Lung (tissue), 12 donors: Measurements from ENCODE around the gene PIK3AP1. TPM values are rescaled to one million over a fixed set of nuclear protein-coding genes. Genes with fewer than 3 reads are reported as not detected.

Experiments
- ATAC-seq: fragments of 200-7000 bp; cut with Tn5 transposase; one replicate; pipeline ENCODE4 v1.9.1; 2020; ENCODE audit warnings: moderate number of reproducible peaks; ENCODE audit not compliant: insufficient read depth, low FRiP score
- DNase-seq, 3 donors: peaks; one replicate each; pipeline ENCODE4 v3.0.0-alpha.2; 2013 to 2017
- H3K27ac ChIP-seq, 2 donors: one replicate each; pipeline ENCODE4 v1.5.1; 2013; ENCODE audit warnings: mild to moderate bottlenecking in 2 of 2, moderate library complexity in 2 of 2, control low read depth in 1 of 2, inconsistent platforms in 1 of 2, low read depth in 1 of 2, low read length in 1 of 2
- H3K27me3 ChIP-seq, 3 donors: one replicate each; pipeline ENCODE4 v1.5.1; 2013; ENCODE audit warnings: low read length in 2 of 3; ENCODE audit not compliant: control insufficient read depth in 3 of 3, insufficient read depth in 3 of 3
- H3K36me3 ChIP-seq, 4 donors: one replicate each; pipeline ENCODE4 v1.5.1; 2013; ENCODE audit warnings: low read length in 4 of 4, mild to moderate bottlenecking in 1 of 4, moderate library complexity in 1 of 4; ENCODE audit not compliant: control insufficient read depth in 4 of 4, insufficient read depth in 4 of 4
- H3K4me1 ChIP-seq, 5 donors: one replicate each; pipeline ENCODE4 v1.5.1; 2013; ENCODE audit warnings: low read length in 5 of 5, mild to moderate bottlenecking in 2 of 5, moderate library complexity in 1 of 5; ENCODE audit not compliant: control insufficient read depth in 5 of 5, insufficient read depth in 5 of 5
- H3K4me3 ChIP-seq: one replicate; pipeline ENCODE4 v1.5.1; 2013; ENCODE audit warnings: mild to moderate bottlenecking, control low read depth, moderate library complexity
- H3K9ac ChIP-seq, 2 donors: one replicate each; pipeline ENCODE4 v1.5.1; 2013; ENCODE audit warnings: low read length in 2 of 2, control low read depth in 1 of 2; ENCODE audit not compliant: insufficient read depth in 1 of 2
- H3K9me3 ChIP-seq, 4 donors: one replicate each; pipeline ENCODE4 v1.5.1; 2013; ENCODE audit warnings: low read length in 3 of 4, mild to moderate bottlenecking in 1 of 4, moderate library complexity in 1 of 4; ENCODE audit not compliant: control insufficient read depth in 4 of 4, insufficient read depth in 3 of 4
- CTCF ChIP-seq: IDR thresholded peaks from 2 replicates; pipeline ENCODE4 v1.5.1; 2012; ENCODE audit warnings: mild to moderate bottlenecking; ENCODE audit errors: control extremely low read depth, extremely low read depth
- WGBS, 2 donors: extraction: QIAGEN DNeasy Blood & Tissue Kit; methylation state at CpG; one replicate each; pipeline ENCODE4 v1.1.7; 2013; 5-methylcytosine and 5-hydroxymethylcytosine counted together
- polyA plus RNA-seq, 2 donors: library from polyadenylated mRNA; stranded (reverse); fragments of 200-250 nt; gene quantifications; one replicate each; pipeline ENCODE4 v1.2.1, GENCODE V29; 2013
- total RNA-seq, 2 donors: library from RNA; depleted of rRNA in 1 of 2; stranded (reverse); fragments of >200 nt in 1 of 2; gene quantifications; one replicate each; pipeline ENCODE4 v1.2.1, GENCODE V29; 2014 to 2021
- donor health status: control.
- donor health status: control.
- donor health status: Bipolar disorder and iron deficiency.
- donor health status: healthy.
- donor health status: DM: yes; HTN: yes; CAD: no.

Gene PIK3AP1
- total and polyA plus RNA-seq, 4 donors, result 7.3 to 120 (median 30.4) TPM

DNA sequence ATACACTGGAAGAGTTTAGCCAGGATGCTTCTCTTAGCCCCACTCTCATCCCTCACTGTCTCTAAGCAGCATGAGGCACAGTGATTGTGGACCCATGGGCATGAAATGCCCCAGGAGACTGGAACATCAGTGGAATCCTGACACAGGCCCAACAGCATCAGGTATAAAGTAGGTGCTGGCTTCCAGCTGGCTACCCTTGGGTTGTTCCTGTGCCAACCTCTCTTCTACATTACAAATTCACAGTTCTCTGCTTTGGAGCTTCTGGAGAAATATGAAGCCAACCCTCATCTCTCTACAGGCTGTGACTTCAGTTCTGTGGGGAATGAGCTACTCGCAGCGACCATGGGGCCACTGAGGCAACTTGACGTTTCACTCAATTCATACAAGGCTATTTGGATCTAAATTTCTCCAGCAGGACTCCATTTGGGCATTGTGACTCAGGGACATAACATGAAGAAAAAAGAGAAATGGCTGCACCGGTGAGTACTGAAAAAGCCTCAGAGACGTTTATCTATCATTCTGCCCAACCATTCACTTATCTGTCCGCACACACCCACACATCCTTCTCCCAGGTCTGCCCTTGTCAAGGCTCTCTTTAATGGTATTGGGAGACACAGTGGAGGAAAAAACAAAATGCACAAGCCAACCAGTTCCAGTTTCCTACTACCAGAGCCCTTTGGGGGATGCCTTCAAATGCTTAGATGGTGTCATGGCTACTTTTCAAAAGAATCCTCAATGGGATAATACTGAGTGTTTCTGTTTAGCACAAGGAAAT lies 98.1 kb downstream of the PIK3AP1 start:
- Histone ChIP-seq H3K4me3 (no peak overlapping the region), H3K27ac (no peak overlapping the region), H3K9me3 (peaks cover 0 to 3% (median 0%) of the 10 kb centered on the region in 4 donors), H3K27me3 (no peaks in the 10 kb centered on the region), H3K9ac (no peak overlapping the region), H3K36me3 (peaks cover 0 to 7% (median 0%) of the 10 kb centered on the region in 4 donors), H3K4me1 (peaks cover 0 to 26% (median 23%) of the 10 kb centered on the region in 5 donors)
- 90 to 91% methylated on average over 6 of the region's 6 CpGs for WGBS, 2 donors
- DNase-seq, result no peak
- ATAC-seq, result no peak
- TF ChIP-seq CTCF, result no peak

DNA sequence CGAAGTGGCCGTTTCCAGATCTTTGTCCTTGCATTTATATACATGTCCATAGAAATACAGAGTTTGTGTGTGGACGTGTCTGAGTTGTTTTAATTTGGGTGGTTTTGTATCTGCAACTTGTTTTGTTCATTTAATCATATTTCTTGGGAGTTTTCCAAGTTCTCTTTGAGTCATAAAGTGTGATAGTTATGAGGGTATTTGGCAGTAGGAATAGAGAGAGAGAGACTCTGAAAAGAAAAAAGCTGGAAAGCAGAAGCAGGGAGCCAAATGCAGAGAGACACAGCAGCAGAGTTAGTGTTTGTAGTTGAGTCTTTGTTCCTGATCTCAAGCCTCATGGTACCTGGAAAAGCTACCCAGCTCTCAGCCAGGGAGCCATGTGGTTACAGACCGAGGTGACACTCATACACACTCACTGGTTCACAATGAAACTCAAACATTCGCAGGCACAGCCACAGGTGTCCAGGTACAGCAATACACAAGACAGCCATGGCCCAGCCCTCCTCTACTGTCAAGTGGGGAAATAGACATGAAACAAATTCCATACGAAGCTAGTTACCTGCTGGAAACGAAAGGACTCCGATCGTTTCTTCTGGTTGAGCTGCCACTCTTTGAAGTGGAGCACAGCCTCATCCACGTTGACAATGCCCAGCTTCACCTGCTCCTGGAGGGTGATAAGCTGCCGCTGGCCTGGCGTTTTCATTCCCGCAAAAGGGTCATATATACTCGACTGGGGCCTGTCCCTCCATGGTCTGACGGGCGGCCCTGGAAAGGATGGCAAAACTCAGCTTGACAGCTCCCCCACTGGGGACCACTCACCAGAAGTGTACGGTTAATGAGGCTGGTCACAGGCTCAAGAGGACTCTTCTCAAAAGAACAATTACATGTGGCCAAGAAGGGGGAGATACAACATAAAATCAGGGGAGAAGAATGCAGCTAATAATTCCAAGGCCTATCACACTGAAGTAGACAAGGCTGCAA lies 100.2 kb downstream of the PIK3AP1 start:
- 77 to 85% methylated on average over 17 of the region's 17 CpGs for WGBS, 2 donors
- ATAC-seq (no peak), DNase-seq (peak in 2 of 3 donors; percentile 74 to 76)
- Histone ChIP-seq H3K36me3 (peaks cover 0 to 7% (median 0%) of the 10 kb centered on the region in 4 donors), H3K9me3 (peaks cover 0 to 3% (median 0%) of the 10 kb centered on the region in 4 donors), H3K4me1 (peaks cover under 1 to 26% (median 23%) of the 10 kb centered on the region in 5 donors), H3K4me3 (no peak overlapping the region), H3K27ac (peak overlapping the region in 1 of 2 donors; percentile 74), H3K27me3 (no peaks in the 10 kb centered on the region), H3K9ac (peak overlapping the region in 1 of 2 donors; percentile 30)
- no peak for TF ChIP-seq CTCF

DNA sequence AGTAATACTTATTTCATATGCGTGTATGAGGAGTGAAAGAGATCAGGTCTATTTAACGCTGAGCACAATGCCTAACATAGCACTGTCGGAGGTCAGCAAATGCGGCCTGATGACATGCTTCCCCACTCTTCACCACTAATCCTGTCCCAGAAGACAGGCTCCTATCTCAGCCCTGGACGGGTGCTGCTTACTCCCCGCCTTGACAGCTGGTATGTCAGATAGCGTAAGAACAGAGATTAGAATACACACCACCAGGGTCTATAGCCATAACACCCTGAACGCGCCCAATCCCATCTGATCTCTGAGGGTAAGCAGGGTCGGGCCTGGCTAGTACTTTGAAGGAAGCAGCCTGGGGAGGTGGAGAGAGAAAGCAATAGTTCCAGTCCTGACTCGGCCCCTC lies 101.2 kb downstream of the PIK3AP1 start:
- DNase-seq (no peak), ATAC-seq (no peak)
- peaks cover 0 to 3% (median 0%) of the 10 kb centered on the region in 4 donors for H3K9me3 ChIP-seq
- H3K4me3 ChIP-seq, result no peak overlapping the region
- H3K27ac ChIP-seq, result peak overlapping the region in 1 of 2 donors; percentile 74
- H3K27me3 ChIP-seq, result no peaks in the 10 kb centered on the region
- peaks cover 2 to 26% (median 23%) of the 10 kb centered on the region in 5 donors for H3K4me1 ChIP-seq
- WGBS, 2 donors, result 90 to 92% methylated on average over 11 of the region's 11 CpGs
- TF ChIP-seq CTCF, result no peak
- peaks cover 0 to 7% (median 0%) of the 10 kb centered on the region in 4 donors for H3K36me3 ChIP-seq
- H3K9ac ChIP-seq, result no peak overlapping the region
